AG20443 (cell line): ENCODE results near the gene GUCY1A1.

Experiments
- DNase-seq: peaks from one replicate; pipeline ENCODE4 v3.0.0; 2012; ENCODE audit warnings: low spot score, mixed read lengths

The GUCY1A1 gene

DNA sequence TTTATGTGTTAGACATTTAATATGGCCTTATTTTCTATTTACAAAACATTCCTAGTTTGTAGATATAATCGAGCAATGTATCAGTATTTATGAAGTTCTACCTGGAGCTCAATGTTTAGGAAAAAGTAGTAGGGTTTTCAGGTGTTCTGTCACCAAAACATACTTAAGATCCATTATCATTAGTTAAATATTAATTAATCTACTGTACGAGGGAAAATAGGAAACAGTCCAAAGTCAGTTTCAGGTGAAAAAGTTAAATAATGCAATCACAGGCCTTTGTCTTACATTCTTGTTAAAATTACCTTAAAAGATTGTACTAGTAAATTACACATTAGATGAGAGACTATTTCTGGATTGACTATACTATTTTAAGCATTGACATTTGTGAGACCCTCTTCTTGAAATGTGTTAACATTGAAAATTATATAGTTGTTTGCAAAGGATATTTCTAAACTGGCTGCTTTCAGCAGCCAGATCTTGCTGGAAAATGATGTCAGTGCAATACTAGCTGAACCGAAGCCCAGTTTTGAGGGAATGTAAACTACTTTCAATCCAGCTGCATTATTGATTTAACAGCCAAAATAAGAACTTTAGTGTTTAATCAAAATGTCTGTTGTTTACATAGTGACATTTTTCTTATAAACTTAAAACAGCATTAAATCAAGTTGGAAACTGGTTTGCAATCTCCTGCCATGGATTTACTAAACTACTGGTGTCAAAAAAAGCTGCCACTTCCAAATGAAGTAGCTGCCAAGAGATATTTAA is 111.5 kb downstream of the GUCY1A1 start:
- DNase-seq, result peak; percentile 21

- DNase-seq, result peak; percentile 14
These were observed 114.1 kb downstream of the GUCY1A1 start for GRCh38 chr4:155780775-155781174.

- no peak for DNase-seq
These were observed 114.7 kb downstream of the GUCY1A1 start for GRCh38 chr4:155781249-155781831.
